Colonic mucosa (tissue), 4 donors: Measurements from ENCODE around the gene PSMB7. TPM values are rescaled to one million over a fixed set of nuclear protein-coding genes. Genes with fewer than 3 reads are reported as not detected.

Source experiments
- DNase-seq: peaks from one replicate; pipeline ENCODE4 v3.0.0-alpha.2; 2020
- H3K27ac ChIP-seq: fragments of 200-600 bp; one replicate; pipeline ENCODE4 v1.8.0; 2021
- H3K27me3 ChIP-seq: fragments of 200-600 bp; one replicate; pipeline ENCODE4 v1.8.0; 2021
- H3K36me3 ChIP-seq: fragments of 200-600 bp; one replicate; pipeline ENCODE4 v1.8.0; 2021
- H3K4me1 ChIP-seq: fragments of 200-600 bp; one replicate; pipeline ENCODE4 v1.8.0; 2021; ENCODE audit warnings: mild to moderate bottlenecking
- H3K4me3 ChIP-seq: fragments of 200-600 bp; one replicate; pipeline ENCODE4 v1.8.0; 2021
- H3K9ac ChIP-seq, 2 donors: one replicate each; pipeline ENCODE4 v1.7.0; 2013; ENCODE audit warnings: control low read depth in 2 of 2, low read depth in 2 of 2, low read length in 2 of 2
- H3K9me3 ChIP-seq: fragments of 200-600 bp; one replicate; pipeline ENCODE4 v1.8.0; 2021
- intact Hi-C: fragments of 100-400 bp; cut with DNase I; formaldehyde crosslinking; loops from one replicate; pipeline ENCODE4 v1.14.1; 2022
- total RNA-seq, 2 donors: library from RNA; stranded (reverse); fragmentation: NEBNext Ultra II Directional in 1 of 2; extraction: Animal tissue kit (Norgen Biotek cat#: 25700) in 1 of 2; gene quantifications; one replicate each; pipeline ENCODE4 v1.2.1, GENCODE V29; 2021
- TF ChIP-seq, protein P1 (sequence below): fragments of 200-600 bp; IDR thresholded peaks from one replicate; pipeline ENCODE4 v1.8.0; 2022; ENCODE audit warnings: antibody characterized with exemption, mild to moderate bottlenecking
- donor health status: healthy.
- donor health status: DM: no; HTN: no; CAD: no.
- donor health status: DM: no; HTN: no; CAD: no.

Gene PSMB7
- total RNA-seq, 2 donors from 2014 or later, result 89.8 to 136 TPM

DNA sequence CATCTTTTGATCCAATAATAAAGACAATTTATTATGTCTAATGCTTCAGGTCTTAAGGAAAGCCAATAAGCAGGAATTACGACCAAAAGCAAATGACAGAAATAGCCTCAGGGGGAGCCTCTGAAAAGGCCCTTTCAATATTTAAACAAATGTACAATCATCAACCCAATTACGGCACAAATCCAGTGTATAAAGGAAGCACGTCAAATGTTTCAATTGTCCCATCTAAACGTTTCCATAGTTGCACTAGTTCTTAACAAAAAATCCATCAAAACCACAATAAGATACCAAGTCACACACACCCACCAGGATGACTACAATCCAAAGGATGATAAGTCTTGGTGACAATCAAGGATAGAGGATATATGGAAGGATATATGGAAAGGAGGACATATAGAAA is 41.9 kb downstream of the PSMB7 start:
- Histone ChIP-seq H3K27me3 (no peaks in the 10 kb centered on the region), H3K36me3 (no peaks in the 10 kb centered on the region), H3K4me1 (no peaks in the 10 kb centered on the region), H3K4me3 (no peak overlapping the region), H3K9ac (no peak overlapping the region), H3K9me3 (no peaks in the 10 kb centered on the region), H3K27ac (no peak overlapping the region)
- TF ChIP-seq, protein P1, sequence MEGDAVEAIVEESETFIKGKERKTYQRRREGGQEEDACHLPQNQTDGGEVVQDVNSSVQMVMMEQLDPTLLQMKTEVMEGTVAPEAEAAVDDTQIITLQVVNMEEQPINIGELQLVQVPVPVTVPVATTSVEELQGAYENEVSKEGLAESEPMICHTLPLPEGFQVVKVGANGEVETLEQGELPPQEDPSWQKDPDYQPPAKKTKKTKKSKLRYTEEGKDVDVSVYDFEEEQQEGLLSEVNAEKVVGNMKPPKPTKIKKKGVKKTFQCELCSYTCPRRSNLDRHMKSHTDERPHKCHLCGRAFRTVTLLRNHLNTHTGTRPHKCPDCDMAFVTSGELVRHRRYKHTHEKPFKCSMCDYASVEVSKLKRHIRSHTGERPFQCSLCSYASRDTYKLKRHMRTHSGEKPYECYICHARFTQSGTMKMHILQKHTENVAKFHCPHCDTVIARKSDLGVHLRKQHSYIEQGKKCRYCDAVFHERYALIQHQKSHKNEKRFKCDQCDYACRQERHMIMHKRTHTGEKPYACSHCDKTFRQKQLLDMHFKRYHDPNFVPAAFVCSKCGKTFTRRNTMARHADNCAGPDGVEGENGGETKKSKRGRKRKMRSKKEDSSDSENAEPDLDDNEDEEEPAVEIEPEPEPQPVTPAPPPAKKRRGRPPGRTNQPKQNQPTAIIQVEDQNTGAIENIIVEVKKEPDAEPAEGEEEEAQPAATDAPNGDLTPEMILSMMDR, result no peak
- intact Hi-C loops, result no loop called here
- no peak for DNase-seq

DNA sequence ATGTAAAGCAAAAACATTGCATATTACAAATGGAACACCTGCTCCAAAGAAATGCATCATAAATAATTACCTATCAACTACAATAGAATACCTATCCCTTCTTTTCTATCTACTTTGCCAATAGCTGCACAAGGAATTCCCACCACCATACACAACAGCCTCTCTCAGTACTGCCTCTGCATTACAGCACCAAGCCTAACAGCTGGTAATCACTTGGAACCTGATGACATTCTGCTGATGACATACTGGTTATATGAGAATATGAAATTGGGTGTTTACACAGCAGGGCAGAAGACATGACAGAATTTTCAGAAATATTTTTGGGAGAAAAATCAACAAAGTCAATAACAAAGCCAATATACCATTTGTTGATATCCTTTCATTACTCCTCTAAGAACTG is 43.2 kb downstream of the PSMB7 start:
- H3K36me3 ChIP-seq, result no peaks in the 10 kb centered on the region
- no peak overlapping the region for H3K27ac ChIP-seq
- no peak overlapping the region for H3K4me3 ChIP-seq
- intact Hi-C loops, result no loop called here
- H3K27me3 ChIP-seq, result no peaks in the 10 kb centered on the region
- TF ChIP-seq, protein P1, result no peak
- no peaks in the 10 kb centered on the region for H3K4me1 ChIP-seq
- H3K9ac ChIP-seq, result no peak overlapping the region
- no peak for DNase-seq
- no peaks in the 10 kb centered on the region for H3K9me3 ChIP-seq

DNA sequence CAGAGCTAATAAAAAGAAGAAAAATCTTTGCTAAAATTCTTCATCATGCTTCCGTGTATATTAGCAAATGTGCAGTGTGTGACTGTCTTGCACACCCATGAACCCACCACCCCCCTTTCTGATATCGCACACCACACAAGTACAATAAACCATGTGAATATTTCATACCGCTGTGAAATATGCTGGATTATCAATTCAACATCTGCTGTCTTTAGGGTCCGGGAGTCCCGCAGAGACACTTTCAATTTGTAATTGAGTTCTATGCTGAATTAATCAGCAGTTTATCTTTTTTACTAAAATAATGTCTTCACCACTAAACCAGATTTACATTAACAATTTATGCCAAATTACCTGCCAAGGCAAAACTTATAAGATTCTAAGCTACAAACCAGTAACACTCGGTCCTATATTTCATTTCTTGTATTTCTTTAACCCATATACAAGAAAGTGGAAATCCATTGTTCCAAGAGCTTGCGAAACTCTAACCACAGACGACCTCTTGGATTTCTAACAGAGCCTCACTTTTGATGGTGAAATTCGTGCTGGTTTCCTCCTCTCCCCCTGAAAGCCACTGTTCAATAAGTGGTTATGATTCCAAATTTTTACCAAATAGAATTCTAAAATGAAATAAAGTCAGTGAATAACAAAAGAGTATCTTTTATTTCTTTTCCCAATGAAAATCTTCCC is 44.2 kb downstream of the PSMB7 start:
- Histone ChIP-seq H3K4me3 (no peak overlapping the region), H3K4me1 (no peaks in the 10 kb centered on the region), H3K27ac (no peak overlapping the region), H3K36me3 (no peaks in the 10 kb centered on the region), H3K9ac (no peak overlapping the region), H3K27me3 (no peaks in the 10 kb centered on the region), H3K9me3 (no peaks in the 10 kb centered on the region)
- TF ChIP-seq, protein P1, result no peak
- intact Hi-C loops, result no loop called here
- no peak for DNase-seq

DNA sequence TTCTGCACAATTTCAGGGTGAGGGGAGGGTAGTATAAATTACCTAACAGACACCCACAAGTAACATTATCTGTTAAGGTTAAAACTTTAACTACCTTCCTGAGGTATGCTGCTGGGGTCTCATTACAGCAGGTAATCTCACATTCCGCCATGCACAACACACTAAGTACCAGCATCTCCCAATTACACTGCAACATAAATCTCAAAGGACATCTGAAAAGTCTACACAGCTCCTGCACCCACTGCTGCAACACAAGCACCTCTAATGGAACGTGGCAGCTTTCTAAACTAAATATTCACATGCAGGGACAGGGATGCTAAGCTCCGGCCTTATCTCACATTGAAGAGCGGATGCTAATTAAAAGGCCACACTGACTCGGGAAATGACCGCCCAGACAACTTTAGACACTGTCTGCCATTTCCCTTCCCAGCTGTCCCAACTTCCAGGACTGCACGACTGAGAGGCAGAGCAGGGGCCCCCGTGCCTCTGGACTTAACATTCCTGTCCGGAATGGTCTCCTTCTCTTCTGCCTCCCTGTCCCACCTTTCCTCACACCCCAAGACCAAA is 45.9 kb downstream of the PSMB7 start:
- Histone ChIP-seq H3K27ac (no peak overlapping the region), H3K9ac (no peak overlapping the region), H3K9me3 (no peaks in the 10 kb centered on the region), H3K27me3 (no peaks in the 10 kb centered on the region), H3K36me3 (no peaks in the 10 kb centered on the region), H3K4me1 (no peaks in the 10 kb centered on the region), H3K4me3 (no peak overlapping the region)
- no peak for DNase-seq
- intact Hi-C loops, result no loop called here
- TF ChIP-seq, protein P1, result no peak

DNA sequence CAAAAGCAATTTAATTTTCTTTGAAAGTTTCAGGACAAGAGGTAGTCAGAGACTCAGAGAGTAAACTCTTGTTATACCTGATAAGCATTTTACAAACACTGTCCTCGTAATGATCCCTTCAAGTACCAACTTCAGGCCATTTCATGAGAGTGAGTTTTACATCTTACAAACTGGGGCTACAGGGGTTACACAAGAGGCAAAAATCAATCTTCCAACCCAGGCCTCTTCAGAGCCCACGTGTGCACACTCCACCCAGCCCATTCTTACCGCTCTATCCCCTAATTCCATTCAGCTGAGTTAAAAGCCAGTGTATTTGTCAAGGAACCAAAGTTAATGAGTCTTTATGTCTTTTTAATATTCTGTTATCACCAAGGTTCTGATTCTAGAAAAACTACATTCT is 46.5 kb downstream of the PSMB7 start:
- H3K9ac ChIP-seq, result no peak overlapping the region
- H3K27ac ChIP-seq, result no peak overlapping the region
- no peaks in the 10 kb centered on the region for H3K36me3 ChIP-seq
- H3K4me3 ChIP-seq, result no peak overlapping the region
- DNase-seq, result no peak
- H3K27me3 ChIP-seq, result no peaks in the 10 kb centered on the region
- TF ChIP-seq, protein P1, result no peak
- intact Hi-C loops, result no loop called here
- H3K9me3 ChIP-seq, result no peaks in the 10 kb centered on the region
- H3K4me1 ChIP-seq, result no peaks in the 10 kb centered on the region
